ENCODE results near the gene SH2D3C.
A peak's percentile ranks its signal among the peaks of the same experiment; 100 is the strongest.

The SH2D3C gene

GRCh38 chr9:127708952-127709587 lies 69.4 kb downstream of the SH2D3C start:
- no peak for DNase-seq (ENCODE audit: extremely low read depth, insufficient read length)
- no peaks in the 10 kb centered on the region; the same call in 1 of the 2 replicates for H3K36me3 ChIP-seq (ENCODE audit: control insufficient read depth, insufficient read depth, low read length)
- TF ChIP-seq CTCF (IDR thresholded peaks at IDR 0.05; ENCODE audit: insufficient read depth, low read length, poor library complexity, severe bottlenecking): no peak
- H3K4me3 ChIP-seq (replicated peaks; ENCODE audit: low read depth, low read length): no peak overlapping the region
- no peaks in the 10 kb centered on the region for H3K27me3 ChIP-seq (replicated peaks; ENCODE audit: control insufficient read depth, insufficient read depth, low read length)

DNA sequence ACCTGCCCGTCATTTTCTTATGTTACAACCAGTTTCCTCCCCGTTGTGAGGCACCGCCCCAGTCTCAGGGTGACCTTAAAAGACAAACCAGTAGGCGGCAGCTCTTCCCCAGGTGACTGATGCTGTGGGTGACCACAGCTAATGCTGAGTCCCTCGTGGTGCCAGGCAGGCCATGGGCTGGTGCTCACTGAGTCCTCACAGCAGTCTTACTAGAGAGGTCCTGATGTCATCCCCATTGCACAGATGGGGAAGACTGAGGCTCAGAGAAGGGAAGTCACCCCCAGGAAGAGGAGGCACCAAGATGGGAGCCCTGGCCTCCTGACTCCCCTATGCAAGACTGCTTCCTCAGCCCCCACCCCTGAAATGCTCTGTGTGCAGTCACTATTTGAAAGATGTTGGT lies 70.7 kb downstream of the SH2D3C start:
- H3K36me3 ChIP-seq (ENCODE audit: control insufficient read depth, insufficient read depth, low read length): no peaks in the 10 kb centered on the region; the same call in 1 of the 2 replicates
- DNase-seq (ENCODE audit: extremely low read depth, insufficient read length): no peak
- no peak overlapping the region for H3K4me3 ChIP-seq (replicated peaks; ENCODE audit: low read depth, low read length)
- H3K27me3 ChIP-seq (replicated peaks; ENCODE audit: control insufficient read depth, insufficient read depth, low read length): no peaks in the 10 kb centered on the region
- TF ChIP-seq CTCF (IDR thresholded peaks at IDR 0.05; ENCODE audit: insufficient read depth, low read length, poor library complexity, severe bottlenecking): peak; percentile 44

- DNase-seq (ENCODE audit: extremely low read depth, insufficient read length): no peak
- Histone ChIP-seq H3K36me3 (ENCODE audit: control insufficient read depth, insufficient read depth, low read length) (no peaks in the 10 kb centered on the region), H3K4me3 (replicated peaks; ENCODE audit: low read depth, low read length) (no peak within 1 kb of the TSS), H3K27me3 (replicated peaks; ENCODE audit: control insufficient read depth, insufficient read depth, low read length) (no peaks in the 10 kb centered on the region)
- no peak for TF ChIP-seq CTCF (IDR thresholded peaks at IDR 0.05; ENCODE audit: insufficient read depth, low read length, poor library complexity, severe bottlenecking)
Observed at GRCh38 chr9:127706836-127707241, 71.6 kb downstream of the SH2D3C start, which contains the start of gene CFAP157. TSS of gene CFAP157 (plus strand) at chr9:127706988. CDS start at chr9:127707032, 44 bp downstream.

- no peak for TF ChIP-seq CTCF (IDR thresholded peaks at IDR 0.05; ENCODE audit: insufficient read depth, low read length, poor library complexity, severe bottlenecking)
- H3K4me3 ChIP-seq (replicated peaks; ENCODE audit: low read depth, low read length): no peak overlapping the region
- no peak for DNase-seq (ENCODE audit: extremely low read depth, insufficient read length)
- no peaks in the 10 kb centered on the region for H3K36me3 ChIP-seq (ENCODE audit: control insufficient read depth, insufficient read depth, low read length)
- no peaks in the 10 kb centered on the region for H3K27me3 ChIP-seq (replicated peaks; ENCODE audit: control insufficient read depth, insufficient read depth, low read length)
Observed at GRCh38 chr9:127705577-127706379, 72.7 kb downstream of the SH2D3C start.

GRCh38 chr9:127703289-127703946 lies 75.0 kb downstream of the SH2D3C start:
- H3K36me3 ChIP-seq (ENCODE audit: control insufficient read depth, insufficient read depth, low read length): no peaks in the 10 kb centered on the region
- H3K27me3 ChIP-seq (replicated peaks; ENCODE audit: control insufficient read depth, insufficient read depth, low read length): no peaks in the 10 kb centered on the region
- no peak for DNase-seq (ENCODE audit: extremely low read depth, insufficient read length)
- TF ChIP-seq CTCF (IDR thresholded peaks at IDR 0.05; ENCODE audit: insufficient read depth, low read length, poor library complexity, severe bottlenecking): no peak
- no peak overlapping the region for H3K4me3 ChIP-seq (replicated peaks; ENCODE audit: low read depth, low read length)
